ENCODE data around the gene SH3BP2.
"Not testable (repeated sequence)": the region's sequence is repeated elsewhere in the genome, so short reads cannot be mapped to it uniquely, and the experiment has no call there.

DNA sequence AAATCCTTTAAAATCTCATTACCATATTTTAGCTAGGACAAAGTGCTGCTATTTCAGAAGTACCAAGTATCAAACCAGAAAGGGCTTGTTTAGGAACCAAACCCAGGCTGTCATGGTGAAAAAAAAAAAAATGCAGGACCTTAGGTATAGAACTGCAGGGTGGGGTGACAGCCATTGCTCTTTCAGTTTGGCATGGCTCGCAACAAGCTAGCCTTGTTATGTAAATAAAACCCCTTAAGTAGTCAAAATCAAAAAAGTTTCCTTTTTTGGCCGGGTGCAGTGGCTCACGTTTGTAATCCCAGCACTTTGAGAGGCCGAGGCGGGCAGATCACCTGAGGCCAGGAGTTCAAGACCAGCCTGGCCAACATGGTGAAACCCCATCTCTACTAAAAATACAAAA, 12.2 kb upstream of the SH3BP2 start:
- TF ChIP-seq, protein P1, sequence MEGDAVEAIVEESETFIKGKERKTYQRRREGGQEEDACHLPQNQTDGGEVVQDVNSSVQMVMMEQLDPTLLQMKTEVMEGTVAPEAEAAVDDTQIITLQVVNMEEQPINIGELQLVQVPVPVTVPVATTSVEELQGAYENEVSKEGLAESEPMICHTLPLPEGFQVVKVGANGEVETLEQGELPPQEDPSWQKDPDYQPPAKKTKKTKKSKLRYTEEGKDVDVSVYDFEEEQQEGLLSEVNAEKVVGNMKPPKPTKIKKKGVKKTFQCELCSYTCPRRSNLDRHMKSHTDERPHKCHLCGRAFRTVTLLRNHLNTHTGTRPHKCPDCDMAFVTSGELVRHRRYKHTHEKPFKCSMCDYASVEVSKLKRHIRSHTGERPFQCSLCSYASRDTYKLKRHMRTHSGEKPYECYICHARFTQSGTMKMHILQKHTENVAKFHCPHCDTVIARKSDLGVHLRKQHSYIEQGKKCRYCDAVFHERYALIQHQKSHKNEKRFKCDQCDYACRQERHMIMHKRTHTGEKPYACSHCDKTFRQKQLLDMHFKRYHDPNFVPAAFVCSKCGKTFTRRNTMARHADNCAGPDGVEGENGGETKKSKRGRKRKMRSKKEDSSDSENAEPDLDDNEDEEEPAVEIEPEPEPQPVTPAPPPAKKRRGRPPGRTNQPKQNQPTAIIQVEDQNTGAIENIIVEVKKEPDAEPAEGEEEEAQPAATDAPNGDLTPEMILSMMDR (IDR thresholded peaks at IDR 0.05) = not testable (repeated sequence)
- TF ChIP-seq POLR2A (IDR thresholded peaks at IDR 0.05) = not testable (repeated sequence)
